HG02678 (cell line): ENCODE results near the gene BCDIN3D.

Experiments used
- ATAC-seq: cut with Tn5 transposase; IDR thresholded peaks from one replicate; pipeline ENCODE4 v1.9.1; 2021; ENCODE audit warnings: mild to moderate bottlenecking, moderate library complexity; ENCODE audit not compliant: unreplicated experiment

Gene BCDIN3D

GRCh38 chr12:49823350-49823749 lies 19.6 kb downstream of the BCDIN3D start:
- no peak for ATAC-seq

GRCh38 chr12:49821373-49822287 lies 21.3 kb downstream of the BCDIN3D start:
- no peak for ATAC-seq

GRCh38 chr12:49819786-49820185 lies 23.1 kb downstream of the BCDIN3D start:
- no peak for ATAC-seq

- no peak for ATAC-seq
Observed at GRCh38 chr12:49818241-49818895, 24.5 kb downstream of the BCDIN3D start.

- no peak for ATAC-seq
Observed at GRCh38 chr12:49813131-49813530, 29.8 kb downstream of the BCDIN3D start.

- ATAC-seq: no peak
Observed at GRCh38 chr12:49811961-49812401, 30.9 kb downstream of the BCDIN3D start.

- no peak for ATAC-seq
Observed at GRCh38 chr12:49811136-49811535, 31.8 kb downstream of the BCDIN3D start.

GRCh38 chr12:49809906-49810389 lies 33.0 kb downstream of the BCDIN3D start:
- no peak for ATAC-seq

- no peak for ATAC-seq
Observed at GRCh38 chr12:49809381-49809905, 33.5 kb downstream of the BCDIN3D start.

DNA sequence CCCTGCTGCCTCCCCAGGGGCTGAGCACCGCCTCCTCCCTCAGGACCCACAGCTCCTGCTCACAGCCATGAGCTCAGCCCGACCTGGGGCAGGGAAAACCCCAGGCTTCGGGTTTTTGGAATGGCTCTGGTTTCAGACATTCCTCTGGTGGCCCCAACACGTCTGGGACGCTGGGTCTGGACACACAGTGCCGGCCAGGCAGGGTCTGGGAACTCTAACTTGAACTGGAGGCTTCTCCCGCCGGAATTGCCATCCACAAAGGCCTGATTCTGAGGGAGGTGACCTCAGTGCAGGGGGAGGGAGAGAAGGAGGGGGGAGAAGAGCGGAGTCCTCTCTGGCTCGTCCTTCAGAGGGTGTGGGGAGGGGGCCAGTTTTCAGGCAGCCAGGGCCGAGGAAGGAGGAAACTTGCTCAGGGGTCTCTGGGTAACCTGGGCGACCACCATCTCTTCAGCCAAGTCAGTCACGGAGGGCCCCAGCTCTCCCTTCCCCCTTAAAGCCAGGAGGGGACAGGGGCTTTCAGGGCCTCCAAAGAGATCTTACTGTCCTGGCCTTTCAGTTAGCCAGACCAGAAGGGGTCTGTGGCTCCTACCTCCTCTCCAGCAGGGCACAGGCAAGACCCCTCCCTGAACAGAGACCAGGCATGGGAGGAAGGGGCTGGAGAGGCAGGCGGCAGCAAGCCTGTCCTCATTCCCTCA lies 34.1 kb downstream of the BCDIN3D start:
- ATAC-seq: no peak

- ATAC-seq: no peak
Observed at GRCh38 chr12:49807991-49808580, 34.8 kb downstream of the BCDIN3D start.

- ATAC-seq: no peak
Observed at GRCh38 chr12:49806877-49807276, 36.0 kb downstream of the BCDIN3D start.

DNA sequence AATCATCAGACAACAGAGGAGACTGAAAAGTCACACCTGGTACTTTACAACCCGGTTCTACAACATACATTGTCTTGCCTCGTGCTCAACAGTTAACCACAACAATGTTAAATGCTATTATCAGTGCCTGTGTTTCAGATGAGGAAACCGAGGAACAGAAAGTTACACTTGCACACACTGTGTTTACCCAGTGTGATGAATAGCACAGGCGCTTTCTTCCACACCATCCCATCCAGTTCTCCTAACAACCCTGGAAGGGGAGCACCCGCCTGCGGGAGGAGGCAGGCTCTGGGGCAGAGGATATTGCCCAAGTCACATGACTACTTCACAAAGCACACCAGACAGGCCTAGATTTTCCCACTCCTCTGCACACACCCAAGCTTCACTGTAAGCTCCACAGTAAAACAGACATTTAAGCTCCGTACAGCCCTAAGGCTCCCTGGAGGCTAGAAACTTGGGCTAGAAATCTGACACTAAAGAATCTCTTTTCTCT lies 36.5 kb downstream of the BCDIN3D start:
- ATAC-seq: no peak

- ATAC-seq: no peak
Observed at GRCh38 chr12:49805409-49805808, 37.5 kb downstream of the BCDIN3D start.

DNA sequence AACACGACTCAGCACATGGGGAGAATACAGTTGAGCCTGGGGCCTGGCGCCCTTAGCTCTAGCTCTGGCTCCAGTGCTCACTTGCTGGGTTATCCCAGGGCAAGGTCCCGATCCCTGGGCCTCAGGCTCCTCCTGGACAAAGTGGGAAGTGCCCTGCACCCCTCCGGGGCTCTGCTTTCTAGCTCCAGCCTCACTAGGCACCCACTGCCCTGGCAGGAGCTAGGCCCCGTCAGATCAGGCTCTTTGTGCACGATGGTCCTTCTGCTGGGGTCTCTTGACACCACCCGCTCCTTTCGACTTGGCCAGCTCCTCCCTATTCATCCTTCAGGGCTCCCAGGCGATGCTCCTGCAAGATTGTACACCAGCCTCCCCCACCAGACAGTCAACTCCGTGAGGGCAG lies 38.1 kb downstream of the BCDIN3D start:
- ATAC-seq: no peak

DNA sequence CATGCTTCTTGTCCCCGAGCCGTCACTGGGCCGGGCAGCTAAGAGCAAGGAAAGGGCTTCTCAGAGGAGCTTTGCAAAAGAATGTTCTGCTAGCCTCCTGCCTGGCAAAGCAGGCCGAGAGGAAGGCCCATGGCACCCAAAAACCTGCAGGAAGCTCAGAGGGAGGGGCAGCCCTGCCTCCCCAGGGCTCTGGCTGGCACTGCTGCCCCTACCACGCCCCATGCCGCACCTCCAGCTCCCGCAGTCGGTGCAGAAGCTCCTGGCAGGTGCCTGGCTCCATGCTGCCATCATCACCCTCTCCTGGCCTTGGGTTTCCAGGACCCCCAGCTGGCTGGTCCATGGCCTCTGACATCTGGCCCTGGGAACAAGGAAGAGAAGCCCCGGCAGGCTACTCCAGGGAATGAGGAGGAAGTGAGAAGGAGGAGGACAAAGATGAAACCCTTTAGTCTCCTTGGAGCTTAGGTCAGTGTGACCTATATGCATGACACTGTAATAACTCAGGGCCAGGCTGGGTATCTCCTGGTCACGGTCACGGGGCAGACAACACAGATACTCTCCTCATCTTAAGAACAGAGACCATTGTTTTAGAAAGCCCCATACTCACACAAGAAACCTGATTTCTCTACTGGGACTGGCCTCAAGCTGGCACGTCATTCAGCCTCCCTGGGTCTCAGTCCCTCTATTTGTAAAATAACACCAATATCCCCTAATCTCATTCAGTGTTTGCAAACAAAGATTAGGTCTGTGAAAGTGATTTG lies 39.0 kb downstream of the BCDIN3D start:
- ATAC-seq: no peak

- no peak for ATAC-seq
Observed at GRCh38 chr12:49801141-49802063, 41.5 kb downstream of the BCDIN3D start.

GRCh38 chr12:49800421-49801140 lies 42.3 kb downstream of the BCDIN3D start:
- no peak for ATAC-seq
